Measurements from ENCODE around the gene PRCC.
"Not testable (repeated sequence)": the region's sequence is repeated elsewhere in the genome, so short reads cannot be mapped to it uniquely, and the experiment has no call there.

Gene PRCC

DNA sequence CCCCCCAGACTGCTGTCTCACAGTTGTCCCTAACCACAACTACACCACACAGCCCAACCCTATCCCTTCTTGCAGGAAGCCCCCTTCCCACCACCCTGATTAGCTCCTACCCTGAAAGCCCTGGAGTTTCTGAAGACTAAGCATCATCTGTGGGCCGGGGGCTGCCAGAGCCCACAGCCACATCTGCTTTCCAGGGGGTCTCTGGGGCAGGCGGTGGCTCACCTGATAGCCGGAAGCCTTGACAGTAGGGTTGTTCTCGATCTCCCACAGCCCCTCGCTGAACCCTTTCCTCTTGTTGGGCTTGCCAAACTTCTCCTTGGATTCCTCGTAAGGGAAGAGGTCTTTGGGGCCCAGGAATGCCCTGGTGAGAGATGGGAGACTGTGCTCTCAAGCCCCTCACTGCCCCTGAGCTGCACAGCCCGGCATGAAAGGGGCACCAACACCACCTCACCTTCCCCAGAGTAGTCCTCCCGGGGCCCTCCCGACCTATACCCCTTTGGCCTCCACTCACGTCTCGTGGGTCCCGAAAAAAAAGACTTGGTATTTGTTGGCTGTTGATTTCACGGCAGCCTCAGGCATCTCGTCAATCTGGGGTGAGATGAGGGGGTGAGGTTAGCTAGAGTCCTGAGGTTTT lies 22.4 kb upstream of the PRCC start:
- DNase-seq (ENCODE audit: low read depth, low spot score) = no peak

DNA sequence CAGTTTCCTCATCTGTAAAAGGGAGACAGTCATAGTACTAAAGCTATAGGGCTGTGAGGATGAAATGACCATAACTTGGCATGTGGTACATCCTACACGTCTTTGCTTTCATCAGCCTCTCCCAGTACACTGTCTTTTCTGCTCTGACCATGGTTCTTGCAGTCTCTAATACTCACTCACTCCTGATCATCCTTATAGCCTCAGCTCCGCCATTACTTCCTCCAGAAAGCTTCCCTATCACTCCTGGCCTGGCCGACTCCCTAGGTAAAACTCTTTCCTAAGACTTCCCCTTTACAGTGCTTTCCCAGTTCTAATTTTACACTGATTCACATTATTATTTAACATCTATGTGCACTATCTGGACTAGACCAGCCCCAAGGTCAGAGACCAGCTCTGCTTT lies 21.5 kb upstream of the PRCC start:
- DNase-seq (ENCODE audit: low read depth, low spot score) = no peak

GRCh38 chr1:156746406-156746727 lies 21.0 kb upstream of the PRCC start:
- DNase-seq (ENCODE audit: low read depth, low spot score) = no peak

DNA sequence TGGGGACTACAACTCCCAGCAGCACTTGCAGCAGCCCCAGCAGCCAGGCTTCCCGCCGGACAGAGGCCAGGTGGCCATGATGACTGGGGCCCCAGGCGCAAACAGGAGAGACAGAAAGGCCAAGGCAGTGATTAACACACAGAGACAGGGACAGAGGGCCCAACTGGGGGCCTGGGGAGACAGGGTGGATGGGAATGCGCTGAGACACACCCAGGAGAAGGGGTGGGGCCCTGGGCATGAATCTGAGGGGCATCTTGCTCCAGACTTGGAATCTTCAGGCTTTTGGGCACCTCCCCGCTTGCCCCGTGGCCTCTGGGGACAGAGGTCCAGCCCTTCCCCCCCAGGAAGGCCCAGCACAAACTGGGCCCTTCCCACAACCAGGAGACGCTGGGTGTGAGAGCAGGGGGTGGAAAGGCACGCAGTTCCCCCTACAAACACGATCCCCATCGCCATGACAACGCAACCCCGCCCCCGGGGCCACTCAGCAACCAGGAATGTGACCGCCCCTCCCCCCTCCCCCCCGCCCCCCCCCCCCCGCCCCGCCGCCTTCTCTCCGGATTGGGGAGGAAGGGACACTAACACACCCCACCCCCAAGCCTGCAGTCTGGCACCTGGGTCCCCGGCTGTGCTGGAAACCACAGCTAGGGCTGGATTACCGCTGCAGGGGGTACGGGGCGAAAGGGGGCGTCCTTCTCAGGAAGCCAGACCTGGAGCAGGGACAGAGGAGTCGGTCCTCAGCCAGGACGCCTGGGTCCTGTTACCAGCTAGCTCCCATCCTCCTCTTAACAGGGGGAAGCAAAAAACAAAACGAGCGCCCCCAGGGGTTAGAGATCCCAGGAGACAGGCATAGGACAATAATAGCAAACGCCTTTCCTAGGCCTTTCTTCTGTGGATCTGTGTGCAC lies 20.4 kb upstream of the PRCC start:
- DNase-seq (ENCODE audit: low read depth, low spot score) = no peak

DNA sequence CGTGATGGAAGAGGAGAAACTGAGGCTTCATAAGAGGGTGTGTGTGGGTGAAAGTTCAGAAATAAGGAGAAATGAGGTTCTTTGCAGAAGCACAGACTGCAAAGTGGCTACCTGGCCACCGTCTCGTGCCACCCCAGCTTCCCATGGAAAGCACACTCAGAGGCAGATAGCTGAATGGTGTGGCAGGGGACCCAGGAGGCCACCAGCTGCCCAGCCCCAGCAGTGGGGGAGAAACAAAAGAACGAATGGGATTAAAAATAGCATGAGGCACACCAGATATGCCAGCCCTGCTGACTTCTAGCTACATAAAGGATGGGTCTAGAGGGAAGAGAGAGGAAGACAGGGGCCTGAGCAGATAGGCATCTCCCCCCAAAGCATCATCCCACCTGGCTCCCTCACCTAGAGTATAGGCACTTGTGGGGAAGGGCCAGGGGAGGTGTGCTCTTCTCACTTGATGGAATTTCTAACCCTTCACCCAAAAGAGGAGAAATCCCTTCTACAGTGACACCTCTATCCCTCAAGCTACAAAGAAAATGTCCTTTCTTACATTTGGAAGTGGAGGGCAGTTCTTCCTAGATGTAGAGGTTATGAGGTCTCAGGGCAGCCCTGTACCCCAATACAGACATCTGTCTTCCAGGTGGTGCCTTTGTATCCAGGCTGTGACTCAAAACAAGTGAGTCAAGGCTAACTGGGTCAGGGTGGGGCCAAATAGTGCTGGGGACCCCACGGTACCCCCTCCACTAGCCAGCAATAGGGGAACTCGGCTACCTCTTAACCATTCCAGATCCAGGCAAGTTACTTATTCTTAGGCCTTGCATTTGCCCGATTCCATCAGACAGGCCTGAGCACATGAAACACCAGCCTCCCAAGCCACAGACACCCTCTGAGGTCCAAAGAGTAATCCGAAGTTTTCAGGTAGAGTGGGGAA lies 19.3 kb upstream of the PRCC start:
- DNase-seq (ENCODE audit: low read depth, low spot score) = no peak

- DNase-seq (ENCODE audit: low read depth, low spot score) = no peak
Measured at GRCh38 chr1:156748670-156749418, 18.5 kb upstream of the PRCC start.

DNA sequence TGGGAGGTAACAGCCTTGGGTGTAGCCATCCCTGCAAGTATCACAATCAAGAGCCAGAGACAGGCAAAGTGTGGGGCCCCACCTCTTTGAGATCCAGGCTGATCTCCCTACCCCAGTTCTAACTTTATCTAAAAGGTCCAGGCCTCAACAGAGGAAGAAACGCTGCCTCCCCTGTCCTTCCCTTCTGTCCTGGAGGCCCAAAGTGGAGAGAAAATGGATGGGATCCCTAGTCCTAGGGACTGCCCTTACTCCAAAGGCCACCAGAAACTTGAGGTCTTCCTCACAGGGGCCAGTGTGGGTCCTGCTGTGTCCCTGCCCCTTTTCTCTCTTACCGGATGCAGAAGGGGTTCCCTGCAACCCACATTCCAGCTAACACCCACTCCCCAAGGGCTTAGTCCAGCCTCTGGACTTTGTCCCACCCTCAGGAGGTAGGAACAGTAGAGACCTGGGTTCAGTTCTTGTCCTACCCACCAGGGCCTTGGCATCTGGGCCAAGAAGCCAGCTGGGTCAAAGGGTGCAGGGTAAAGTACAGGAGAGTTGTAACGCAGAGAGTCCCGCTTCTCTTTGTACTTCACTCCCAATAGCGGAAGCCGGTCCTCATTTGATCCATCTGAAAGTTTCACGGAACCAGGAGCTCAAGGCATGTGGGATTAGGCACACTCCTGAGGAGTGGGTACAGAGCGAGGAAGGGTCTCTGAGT lies 17.8 kb upstream of the PRCC start:
- no peak for DNase-seq (ENCODE audit: low read depth, low spot score)

DNA sequence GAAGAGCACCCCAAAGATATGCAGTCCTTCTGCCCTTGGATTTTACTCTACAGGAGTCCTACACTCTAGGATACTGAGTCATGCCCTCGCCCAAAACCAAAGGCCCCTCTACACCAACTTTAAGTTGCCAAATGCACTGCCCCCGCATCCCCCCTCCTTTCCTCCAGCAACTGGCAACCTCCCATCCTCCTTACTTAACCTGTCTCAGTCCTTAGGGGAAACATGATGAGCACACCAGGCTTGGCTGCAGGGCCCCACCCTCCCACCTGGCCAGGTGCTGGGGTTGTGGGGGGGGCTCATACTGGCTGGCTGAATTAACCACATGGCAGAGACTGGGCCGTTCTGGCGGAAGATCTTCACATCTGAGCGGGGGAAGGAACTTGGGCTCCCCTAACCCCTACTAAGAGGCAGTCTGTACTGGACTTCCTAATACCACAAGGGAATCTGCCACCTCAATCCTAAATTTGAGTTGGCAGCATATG lies 17.1 kb upstream of the PRCC start:
- no peak for DNase-seq (ENCODE audit: low read depth, low spot score)

DNA sequence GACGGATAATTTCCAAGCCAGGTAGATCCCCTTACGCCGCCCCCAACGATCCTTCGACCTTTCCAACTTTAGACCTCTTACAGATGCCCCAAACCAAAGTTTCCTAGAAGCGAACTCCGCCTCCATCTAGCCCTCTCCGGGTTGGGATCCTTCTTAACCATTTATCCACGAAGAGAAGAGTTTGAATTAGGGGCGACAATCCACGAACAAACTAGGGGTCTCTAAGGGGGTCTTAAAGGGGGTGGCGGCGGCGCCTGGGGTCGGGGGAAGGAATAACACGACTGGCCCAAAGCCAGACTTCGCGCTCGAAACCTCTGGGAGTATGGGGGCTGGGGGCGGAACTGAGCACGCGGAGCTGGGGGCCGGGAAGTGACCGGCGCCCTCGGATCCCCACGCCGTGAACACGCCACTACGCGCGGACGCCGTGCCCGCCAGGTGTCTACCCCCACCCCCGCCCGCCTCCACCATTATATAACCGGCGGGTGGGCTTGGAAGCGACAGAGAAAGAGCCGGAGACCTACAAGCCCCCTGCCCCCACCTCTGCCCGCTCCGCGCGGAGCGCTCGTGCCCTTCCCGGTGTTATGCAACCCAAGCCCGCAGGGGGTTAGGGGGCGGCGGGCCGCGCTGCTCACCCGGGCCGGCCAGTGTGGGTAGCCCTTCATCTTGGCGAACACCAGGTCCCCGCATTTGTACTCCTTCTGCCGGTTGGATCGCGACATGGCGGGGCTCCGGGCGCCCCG lies 16.5 kb upstream of the PRCC start:
- no peak for DNase-seq (ENCODE audit: low read depth, low spot score)

DNA sequence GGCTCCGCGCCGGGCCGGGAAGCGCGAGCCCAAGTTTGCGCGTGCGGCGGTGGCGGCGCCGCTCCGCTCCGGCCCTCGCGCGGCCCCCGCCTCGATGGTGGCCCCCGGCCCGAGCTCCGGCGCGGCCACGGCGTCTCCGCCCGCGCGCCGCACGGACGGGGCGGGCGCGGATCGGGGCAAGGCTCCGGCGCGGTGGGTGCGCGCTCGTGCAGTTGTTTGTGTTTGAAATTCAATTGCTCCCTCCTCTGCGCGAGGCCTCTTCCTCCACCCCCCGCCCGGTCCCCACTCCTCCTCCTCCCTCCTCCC lies 15.9 kb upstream of the PRCC start, which contains the start of gene HDGF:
Gene HDGF, minus strand, starts transcription at position 225 of the 306 bp plus-strand sequence. CDS start 246 bp downstream, outside the sequence.
- no peak for DNase-seq (ENCODE audit: low read depth, low spot score)

DNA sequence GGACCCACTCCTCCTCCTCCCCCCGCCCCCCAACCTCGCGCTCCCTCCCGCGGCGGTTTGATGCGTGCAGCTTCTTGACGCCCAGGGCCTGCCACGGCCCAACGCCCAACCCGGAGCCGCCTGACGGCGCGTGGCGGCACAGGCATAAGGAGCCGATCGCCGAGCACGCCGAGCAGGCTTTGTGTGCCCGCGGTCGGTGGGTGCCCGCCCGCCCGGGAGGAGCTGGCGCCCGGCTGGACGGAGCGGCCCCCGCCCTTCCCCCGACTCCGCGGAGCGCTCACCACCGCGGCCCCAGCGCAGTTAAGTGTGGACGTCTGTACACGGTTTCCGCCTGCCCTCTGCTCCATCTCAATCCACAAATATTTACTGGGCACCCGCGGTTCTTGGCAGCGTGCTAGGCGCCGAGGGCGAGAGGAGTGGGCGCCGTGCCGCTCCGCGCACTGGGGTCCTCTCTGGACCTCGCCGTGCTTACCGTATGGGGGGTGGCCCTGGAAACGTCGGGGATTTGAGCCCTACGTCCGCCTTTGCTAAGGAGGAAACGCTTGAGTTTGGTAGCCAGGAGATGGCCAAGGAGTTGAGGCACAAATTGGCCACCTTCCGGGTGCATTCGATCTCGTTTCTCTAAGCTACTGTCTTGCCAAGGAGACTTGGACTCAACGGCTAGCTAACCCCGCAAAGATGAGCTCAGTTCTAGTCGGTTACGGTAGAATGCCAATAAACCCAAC lies 15.4 kb upstream of the PRCC start:
- DNase-seq (ENCODE audit: low read depth, low spot score) = peak; percentile 91

GRCh38 chr1:156752843-156753482 lies 14.4 kb upstream of the PRCC start:
- no peak for DNase-seq (ENCODE audit: low read depth, low spot score)

GRCh38 chr1:156754219-156754618 lies 13.1 kb upstream of the PRCC start:
- DNase-seq (ENCODE audit: low read depth, low spot score) = no peak

DNA sequence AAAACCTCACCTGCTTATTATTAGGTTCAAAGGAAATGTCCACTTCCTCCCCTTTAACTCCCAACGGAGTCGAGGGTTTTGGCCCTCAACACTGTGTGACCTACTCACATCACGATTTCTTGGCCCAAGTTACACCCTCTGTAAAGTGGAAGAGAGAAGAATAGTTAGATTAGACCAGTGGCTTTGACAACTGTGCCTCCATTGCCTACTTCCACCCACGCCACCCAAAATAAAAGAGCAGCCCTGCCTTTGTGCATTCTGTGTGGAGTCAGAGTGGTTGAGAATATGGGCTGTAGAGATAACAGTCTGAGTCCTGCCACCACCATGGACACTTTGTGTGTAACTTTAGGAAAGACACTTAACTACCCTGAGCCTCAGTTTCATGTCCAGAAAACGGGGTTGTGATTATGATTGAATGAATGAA lies 11.8 kb upstream of the PRCC start:
- no peak for DNase-seq (ENCODE audit: low read depth, low spot score)

DNA sequence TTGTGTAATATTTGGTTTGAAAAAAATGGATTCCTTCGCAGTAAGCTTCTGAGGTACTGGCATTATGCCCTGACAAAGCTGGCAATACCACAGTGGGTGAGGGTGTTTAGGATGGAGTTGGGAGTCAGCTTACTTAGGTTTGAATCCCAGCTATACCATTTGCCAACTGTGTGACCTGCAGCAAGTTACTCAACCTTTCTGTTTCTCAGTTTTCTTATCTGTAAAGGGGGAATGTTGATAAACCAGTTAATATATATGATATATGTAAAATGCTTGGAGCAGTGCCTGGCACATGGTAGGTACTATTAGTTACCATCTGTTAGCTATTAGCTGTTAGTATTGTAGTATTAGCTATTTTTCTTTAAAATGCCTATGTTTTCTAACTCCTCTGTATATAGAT lies 11.0 kb upstream of the PRCC start:
- no peak for DNase-seq (ENCODE audit: low read depth, low spot score)

DNA sequence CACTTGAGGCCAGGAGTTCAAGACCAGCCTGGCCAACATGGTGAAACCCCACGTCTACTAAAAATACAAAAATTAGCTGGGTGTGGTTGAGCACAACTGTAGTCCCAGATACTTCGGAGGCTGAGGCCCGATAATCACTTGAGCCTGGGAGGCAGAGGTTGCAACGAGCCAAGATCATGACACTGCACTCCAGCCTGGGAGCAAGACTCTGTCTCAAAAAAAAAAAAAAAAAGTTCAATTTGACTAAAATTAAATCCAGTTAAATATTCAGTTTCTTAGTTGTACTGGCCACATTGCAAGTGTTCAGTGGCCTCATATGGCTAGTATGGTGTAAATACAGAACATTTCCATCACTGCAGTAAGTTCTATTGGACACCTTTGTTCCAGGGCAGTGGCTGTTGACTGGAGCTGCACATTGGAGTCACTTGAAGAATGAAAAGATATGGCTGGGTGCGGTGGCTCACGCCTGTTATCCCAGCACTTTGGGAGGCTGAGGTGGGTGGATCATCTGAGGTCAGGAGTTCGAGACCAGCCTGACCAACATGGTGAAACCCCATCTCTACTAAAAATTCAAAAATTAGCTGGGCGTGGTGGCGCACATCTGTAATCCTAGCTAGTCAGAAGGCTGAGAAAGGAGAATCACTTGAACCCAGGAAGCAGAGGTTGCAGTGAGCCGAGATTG lies 9.6 kb upstream of the PRCC start:
- not testable (repeated sequence) for DNase-seq (ENCODE audit: low read depth, low spot score)

DNA sequence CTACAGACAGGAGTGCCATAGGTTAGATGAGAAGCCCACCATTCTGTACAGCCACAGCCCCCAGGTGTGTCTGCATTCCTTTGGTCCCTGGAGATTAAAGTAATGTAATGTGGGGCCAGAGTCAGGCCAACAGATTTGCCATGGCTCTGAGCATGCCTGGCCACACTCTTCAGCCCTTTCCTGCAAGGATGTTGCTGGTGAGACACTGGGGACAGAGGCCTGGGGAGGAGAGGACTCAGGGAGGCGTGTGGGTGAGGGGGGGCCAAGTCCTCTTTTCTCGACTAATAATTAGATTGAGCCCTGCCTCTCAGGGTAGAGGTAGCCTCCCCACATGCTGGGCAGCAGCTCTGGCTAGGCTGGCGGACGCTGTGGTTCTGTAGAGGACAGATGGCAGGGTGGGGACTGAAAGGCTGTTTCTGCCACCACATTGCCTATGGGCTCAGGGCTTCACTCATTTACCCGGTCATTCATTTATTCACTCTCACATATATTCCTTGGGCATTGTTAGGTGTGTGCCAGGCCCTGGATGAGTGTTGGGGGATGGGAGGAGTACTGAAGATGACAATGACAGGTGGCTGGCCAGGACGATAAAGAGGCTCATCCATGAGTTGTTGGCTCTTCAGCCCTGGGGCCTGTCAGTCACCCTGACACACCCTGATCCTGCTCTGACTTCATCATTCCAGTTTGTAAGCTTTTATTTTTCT lies 7.1 kb upstream of the PRCC start:
- no peak for DNase-seq (ENCODE audit: low read depth, low spot score)

- no peak for DNase-seq (ENCODE audit: low read depth, low spot score)
Measured at GRCh38 chr1:156760796-156761104, 6.6 kb upstream of the PRCC start.
